Left colon (tissue), 2 donors: ENCODE results near the gene TGFB2. TPM values are rescaled to one million over a fixed set of nuclear protein-coding genes. Genes with fewer than 3 reads are reported as not detected.

Experiments
- ATAC-seq: fragments of 200-7000 bp; cut with Tn5 transposase; one replicate; pipeline ENCODE4 v1.9.1; 2020; ENCODE audit warnings: mild to moderate bottlenecking, moderate library complexity
- DNase-seq, 2 donors: peaks; one replicate each; pipeline ENCODE4 v3.0.0-alpha.2; 2020
- intact Hi-C, 2 donors: fragments of 100-400 bp; cut with DNase I in 1 of 2; cut with micrococcal nuclease in 1 of 2; formaldehyde crosslinking; loops; one replicate each; pipeline versions ENCODE4 v1.11.2 to v1.14.0; 2022; cut with DNase I, micrococcal nuclease
- total RNA-seq, 2 donors: library from RNA; stranded (reverse); fragmentation: NEBNext Ultra II Directional; extraction: Animal tissue kit (Norgen Biotek cat#: 25700); gene quantifications; one replicate each; pipeline ENCODE4 v1.2.1, GENCODE V29; 2021
- donor health status: DM: no; HTN: no; CAD: no.
- donor health status: DM: yes; HTN: yes; CAD: no.

The TGFB2 gene
- total RNA-seq, 2 donors from 2014 or later, result 0.49 to 2.5 TPM

- DNase-seq, result no peak
- intact Hi-C loops, result no loop called here
- ATAC-seq, result no peak
These were observed 58.2 kb downstream of the TGFB2 start for GRCh38 chr1:218403300-218403699.

- ATAC-seq, result no peak
These were observed 62.5 kb downstream of the TGFB2 start for GRCh38 chr1:218407630-218408029.

GRCh38 chr1:218408135-218408534 is 63.0 kb downstream of the TGFB2 start:
- ATAC-seq (no peak), DNase-seq (no peak)
- intact Hi-C loops, result no loop called here

More at GRCh38 chr1:218407630-218408029, 62.5 kb downstream of the TGFB2 start:
- intact Hi-C loops, result no loop called here
- DNase-seq, result no peak

DNA sequence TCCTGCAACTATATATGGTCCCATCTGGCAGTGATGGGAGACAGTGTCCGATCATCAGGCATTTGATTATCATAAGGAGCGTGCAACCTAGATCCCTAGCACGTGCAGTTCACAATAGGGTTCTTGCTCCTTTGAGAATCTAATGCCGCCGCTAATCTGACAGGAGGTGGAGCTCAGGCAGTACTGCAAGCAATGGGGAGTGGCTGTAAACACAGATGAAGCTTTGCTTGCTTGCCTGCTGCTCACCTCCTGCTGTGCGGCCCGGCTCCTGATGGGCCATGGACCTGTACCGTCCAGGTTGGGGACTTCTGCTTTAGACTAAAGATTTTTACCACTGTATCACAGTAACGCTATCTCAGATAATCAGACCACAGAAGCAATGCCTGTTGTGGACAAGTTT is 63.8 kb downstream of the TGFB2 start:
- no peak for ATAC-seq
- DNase-seq, result no peak
- intact Hi-C loops, result no loop called here

GRCh38 chr1:218409946-218410510 is 64.9 kb downstream of the TGFB2 start:
- ATAC-seq (no peak), DNase-seq (no peak)
- intact Hi-C loops, result no loop called here

- intact Hi-C loops, result no loop called here
These were observed 66.0 kb downstream of the TGFB2 start for GRCh38 chr1:218411101-218411500.

DNA sequence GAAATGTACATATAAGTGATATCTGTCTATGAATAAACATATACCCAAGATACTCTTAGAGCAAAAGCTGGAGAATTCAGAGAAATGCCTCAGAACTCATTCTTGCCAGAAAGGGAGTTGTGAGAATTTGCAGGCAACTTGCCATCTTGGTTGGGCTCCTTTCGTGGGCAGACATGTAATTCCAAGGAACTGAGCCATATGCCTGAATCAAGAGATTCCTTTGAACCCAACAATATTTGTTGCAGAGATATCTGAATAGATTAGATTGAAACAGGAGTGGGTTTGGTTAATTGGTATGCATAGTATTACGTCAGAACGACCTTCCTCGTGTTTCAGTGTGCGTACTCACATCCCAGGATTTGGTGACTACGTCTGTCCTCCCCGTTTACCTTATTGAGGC is 67.0 kb downstream of the TGFB2 start:
- intact Hi-C loops, result no loop called here
- no peak for DNase-seq
- no peak for ATAC-seq

More at GRCh38 chr1:218411101-218411500, 66.0 kb downstream of the TGFB2 start:
- no peak for ATAC-seq
- DNase-seq, result no peak

DNA sequence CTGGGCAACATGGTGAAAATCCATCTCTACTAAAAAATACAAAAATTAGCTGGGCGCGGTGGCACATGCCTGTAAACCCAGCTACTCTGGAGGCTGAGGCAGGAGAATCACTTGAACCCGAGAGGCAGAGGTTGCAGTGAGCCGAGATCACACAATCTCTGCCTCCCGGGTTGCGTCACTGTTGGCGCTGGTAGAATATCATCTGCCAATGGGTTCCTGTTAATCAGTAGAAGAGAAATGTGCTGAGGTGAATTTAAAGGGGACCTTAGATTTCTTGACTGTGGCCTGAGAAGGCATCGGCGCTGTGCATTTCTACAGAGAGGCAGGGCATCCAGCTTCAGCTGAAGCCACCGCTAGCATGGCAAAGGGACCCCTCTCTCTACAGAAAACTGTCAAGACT is 68.0 kb downstream of the TGFB2 start:
- DNase-seq, result no peak
- ATAC-seq, result no peak
- intact Hi-C loops, result no loop called here

- ATAC-seq (no peak), DNase-seq (no peak)
- intact Hi-C loops, result no loop called here
These were observed 69.1 kb downstream of the TGFB2 start for GRCh38 chr1:218414060-218414728.

GRCh38 chr1:218415726-218416125 is 70.6 kb downstream of the TGFB2 start:
- intact Hi-C loops, result no loop called here
- ATAC-seq (no peak), DNase-seq (no peak)

DNA sequence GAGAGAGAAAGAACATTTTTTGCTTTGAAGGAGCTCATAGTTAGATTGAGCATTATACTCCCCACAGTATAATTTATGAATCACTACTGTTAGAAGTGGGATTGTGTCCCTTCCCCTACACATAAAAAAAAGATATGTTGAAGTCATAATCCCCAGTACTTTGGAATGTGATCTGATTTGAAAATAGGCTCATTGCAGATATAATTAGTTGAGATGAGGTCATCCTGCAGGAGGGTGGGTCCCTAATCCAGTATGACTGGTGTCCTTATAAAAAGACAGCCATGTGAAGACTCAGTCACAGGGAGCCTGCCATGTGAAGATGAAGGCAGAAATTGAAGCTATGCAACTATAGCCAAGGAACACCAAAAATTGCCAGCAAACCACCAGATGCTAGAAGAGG is 76.4 kb downstream of the TGFB2 start:
- ATAC-seq, result no peak

DNA sequence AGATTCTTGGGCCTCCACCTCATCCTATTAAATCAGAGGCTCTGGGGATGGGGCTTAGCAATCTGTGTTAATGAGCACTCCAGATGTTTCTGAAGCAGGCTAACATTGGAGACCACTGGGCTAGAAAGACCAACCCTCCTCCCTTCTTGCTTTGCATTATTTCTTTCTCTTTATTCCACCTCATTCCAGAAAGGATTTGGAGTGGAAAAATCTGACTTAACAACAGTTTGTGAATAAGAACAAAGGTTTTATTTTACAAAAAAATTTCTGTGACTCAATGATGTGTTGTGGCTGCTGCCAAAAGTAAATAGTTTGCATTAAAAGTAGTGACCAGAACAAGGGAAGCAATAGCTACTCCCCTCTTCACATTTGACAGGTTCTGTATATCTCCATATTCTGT is 79.4 kb downstream of the TGFB2 start:
- no peak for DNase-seq
- intact Hi-C loops, result no loop called here
- no peak for ATAC-seq

More for the DNA sequence above, 76.4 kb downstream of the TGFB2 start:
- intact Hi-C loops, result no loop called here
- no peak for DNase-seq

DNA sequence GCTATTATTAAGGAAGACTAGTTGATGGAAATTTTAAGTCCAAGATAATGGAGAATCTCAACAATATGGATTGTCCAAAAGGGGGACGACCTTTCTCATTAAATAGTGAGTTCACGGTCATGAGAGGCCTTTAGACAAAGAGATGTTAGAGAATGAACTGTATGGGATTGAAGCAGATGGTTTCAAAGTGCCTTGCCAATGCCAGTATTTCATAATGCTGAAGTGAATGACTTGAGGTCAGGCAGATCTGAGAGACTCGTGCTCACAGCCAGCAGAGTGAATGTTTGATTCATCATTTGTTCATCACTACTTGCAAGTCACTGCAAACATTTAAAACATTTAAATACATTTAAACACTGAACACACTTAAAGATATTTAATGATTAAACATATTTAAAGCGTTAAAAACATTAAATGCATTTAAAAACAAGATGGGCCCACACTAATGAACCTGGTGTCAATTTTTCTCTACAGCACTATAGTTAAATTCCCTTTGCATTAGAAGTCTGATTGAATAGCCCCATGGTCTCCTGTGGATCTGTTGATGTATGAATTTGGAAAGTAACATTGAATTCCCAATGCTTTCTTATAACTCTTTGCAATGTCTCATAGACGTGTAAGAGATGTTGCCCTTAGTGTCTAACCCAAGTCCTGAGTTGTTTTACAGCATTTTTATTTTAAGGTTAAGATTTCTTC is 80.7 kb downstream of the TGFB2 start:
- intact Hi-C loops, result no loop called here
- DNase-seq (no peak), ATAC-seq (no peak)

DNA sequence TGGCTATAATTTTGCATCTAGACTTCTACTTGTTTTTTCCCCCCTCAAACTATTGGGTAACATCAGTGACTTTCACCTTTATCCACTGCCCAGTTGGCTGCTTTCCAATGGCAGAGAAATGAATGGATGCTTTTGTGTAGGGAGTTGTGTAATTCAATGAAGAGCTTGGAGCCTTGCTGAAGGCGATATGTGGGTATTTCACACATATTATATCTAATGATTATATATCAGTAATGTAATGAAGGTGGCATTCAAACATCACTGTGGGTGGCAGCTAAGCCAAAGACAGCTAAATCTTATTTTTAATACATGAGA is 81.2 kb downstream of the TGFB2 start:
- DNase-seq (no peak), ATAC-seq (no peak)
- intact Hi-C loops, result no loop called here

DNA sequence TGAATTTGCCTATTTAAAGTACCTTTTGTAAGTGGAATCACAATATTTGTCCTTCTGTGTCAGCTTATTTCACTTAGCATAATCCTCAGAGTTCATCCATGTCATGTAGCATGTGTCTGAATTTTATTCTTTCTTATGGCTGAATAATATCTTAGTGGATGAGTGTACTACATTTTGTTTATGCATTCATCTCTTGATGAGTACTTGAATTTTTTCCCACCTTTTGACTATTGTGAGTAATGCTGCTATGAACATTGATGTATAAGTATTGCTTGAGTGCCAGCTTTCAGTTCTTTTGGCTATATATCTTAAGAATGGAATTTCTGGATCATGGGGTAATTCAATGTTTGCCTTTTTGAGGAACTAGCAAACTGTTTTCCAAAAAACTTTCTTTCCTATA is 84.2 kb downstream of the TGFB2 start:
- no peak for DNase-seq
- intact Hi-C loops, result no loop called here
- ATAC-seq, result no peak

DNA sequence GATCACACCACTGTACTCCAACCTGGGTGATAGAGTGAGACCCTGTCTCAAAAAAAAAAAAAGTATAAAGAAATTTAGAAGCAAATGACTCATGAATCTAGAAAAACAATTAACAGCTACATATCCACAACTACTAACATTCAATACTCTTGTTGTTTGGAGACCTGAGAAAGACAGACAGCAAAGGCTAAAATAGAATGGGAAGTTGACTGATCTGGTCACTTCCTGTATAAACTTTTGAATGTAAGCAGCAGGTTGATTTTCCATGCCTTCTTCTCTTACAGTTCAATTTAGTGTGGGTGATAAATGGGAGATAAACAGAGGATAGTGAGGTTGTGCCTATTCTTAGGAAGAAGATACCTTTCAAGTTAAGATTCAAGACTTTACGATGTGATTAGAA is 85.2 kb downstream of the TGFB2 start:
- DNase-seq, result no peak
- ATAC-seq, result no peak
- intact Hi-C loops, result no loop called here

- ATAC-seq, result no peak
- intact Hi-C loops, result no loop called here
- no peak for DNase-seq
These were observed 85.7 kb downstream of the TGFB2 start for GRCh38 chr1:218430822-218431221.

- ATAC-seq (no peak), DNase-seq (no peak)
- intact Hi-C loops, result no loop called here
These were observed 86.3 kb downstream of the TGFB2 start for GRCh38 chr1:218431476-218431875.

- DNase-seq, result no peak
- ATAC-seq, result no peak
These were observed 88.6 kb downstream of the TGFB2 start for GRCh38 chr1:218433744-218434143.

GRCh38 chr1:218435528-218435927 is 90.4 kb downstream of the TGFB2 start:
- DNase-seq, result no peak
- intact Hi-C loops, result no loop called here
- ATAC-seq, result no peak

More at GRCh38 chr1:218433744-218434143, 88.6 kb downstream of the TGFB2 start:
- intact Hi-C loops, result no loop called here

- DNase-seq (no peak), ATAC-seq (no peak)
- intact Hi-C loops, result no loop called here
These were observed 91.2 kb downstream of the TGFB2 start for GRCh38 chr1:218436346-218436745.
